DOHH2 (cell line): ENCODE measurements around the gene ART4.

Experiments
- H3F3A ChIP-seq: fragments of 200-600 bp; sonication (generic), shearing (Covaris generic); 2 replicates; pipeline ENCODE4 v1.6.0; 2016; ENCODE audit warnings: antibody characterized with exemption, mild to moderate bottlenecking; ENCODE audit not compliant: control insufficient read depth, insufficient read depth
- H3K27ac ChIP-seq: fragments of 200-600 bp; sonication (generic); 2 replicates; pipeline ENCODE4 v1.5.1; 2014; ENCODE audit warnings: low read depth, mild to moderate bottlenecking, low read length, moderate library complexity
- H3K27me3 ChIP-seq: fragments of 200-600 bp; sonication (generic); 2 replicates; pipeline ENCODE4 v1.6.1; 2014; ENCODE audit warnings: mild to moderate bottlenecking, low read length, mixed read lengths; ENCODE audit not compliant: control insufficient read depth
- H3K36me3 ChIP-seq: fragments of 200-600 bp; sonication (generic); 2 replicates; pipeline ENCODE4 v1.6.1; 2014; ENCODE audit warnings: mild to moderate bottlenecking, low read length, moderate library complexity, mixed read lengths; ENCODE audit not compliant: control insufficient read depth
- H3K4me1 ChIP-seq: fragments of 200-600 bp; sonication (generic); 2 replicates; pipeline ENCODE4 v1.6.1; 2014; ENCODE audit warnings: mild to moderate bottlenecking, low read length, mixed read lengths; ENCODE audit not compliant: control insufficient read depth
- H3K4me2 ChIP-seq: fragments of 200-600 bp; sonication (generic); 2 replicates; pipeline ENCODE4 v1.6.0; 2014; ENCODE audit warnings: mild to moderate bottlenecking, low read length, moderate library complexity
- H3K4me3 ChIP-seq: fragments of 200-600 bp; sonication (generic); 2 replicates; pipeline ENCODE4 v1.5.1; 2014; ENCODE audit warnings: mild to moderate bottlenecking, low read length, mixed read lengths
- H3K79me2 ChIP-seq: fragments of 200-600 bp; sonication (generic); 2 replicates; pipeline ENCODE4 v1.6.1; 2014; ENCODE audit warnings: mild to moderate bottlenecking, low read length, mixed read lengths; ENCODE audit not compliant: control insufficient read depth
- H3K9me2 ChIP-seq: fragments of 200-600 bp; sonication (generic); replicated peaks from 2 replicates; pipeline ENCODE4 v1.6.1; 2014; ENCODE audit warnings: mild to moderate bottlenecking, low read length, mixed read lengths; ENCODE audit not compliant: control insufficient read depth
- H3K9me3 ChIP-seq: fragments of 200-600 bp; sonication (generic); 2 replicates; pipeline ENCODE4 v1.6.1; 2014; ENCODE audit warnings: antibody characterized with exemption, low read length, mixed read lengths; ENCODE audit not compliant: control insufficient read depth, insufficient read depth
- H4K20me1 ChIP-seq: fragments of 200-600 bp; sonication (generic); 2 replicates; pipeline ENCODE4 v1.6.0; 2014; ENCODE audit warnings: low read depth, mild to moderate bottlenecking, antibody characterized with exemption, low read length, moderate library complexity; ENCODE audit not compliant: control insufficient read depth, insufficient read depth
- EZH2phosphoT487 ChIP-seq: fragments of 200-600 bp; sonication (generic); IDR thresholded peaks from 2 replicates; pipeline ENCODE4 v1.6.1; 2017; ENCODE audit warnings: borderline replicate concordance, mild to moderate bottlenecking, antibody characterized with exemption, low read length, moderate library complexity, mixed read lengths
- TF ChIP-seq, protein P1 (sequence below): fragments of 200-600 bp; sonication (generic); IDR thresholded peaks from one replicate; pipeline ENCODE4 v1.5.1; 2014; ENCODE audit warnings: antibody characterized with exemption, mild to moderate bottlenecking, low read depth, low read length; ENCODE audit not compliant: poor library complexity, severe bottlenecking

ART4 gene

DNA sequence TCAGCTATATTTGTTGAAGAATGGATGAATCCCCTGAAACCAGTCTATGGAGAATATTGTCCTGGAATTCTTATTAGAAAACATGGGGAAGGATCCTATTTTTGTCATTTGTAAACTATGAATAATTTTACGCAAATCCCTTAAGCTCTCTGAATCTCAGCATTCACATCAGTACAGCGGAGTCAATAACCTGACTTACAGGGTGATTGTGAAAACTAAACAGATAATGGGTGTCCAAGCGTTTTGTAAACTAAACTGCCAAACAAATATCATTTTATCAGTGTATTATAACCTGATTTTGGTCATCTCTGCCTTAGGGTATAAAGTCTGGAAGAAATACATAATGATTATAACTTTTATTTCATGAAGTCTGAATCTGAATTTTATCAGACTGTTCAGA lies 10.0 kb downstream of the ART4 start:
- Histone ChIP-seq H3K27me3 (no peaks in the 10 kb centered on the region), H3K4me2 (no peak overlapping the region), H3K4me1 (no peaks in the 10 kb centered on the region), H3K27ac (no peak overlapping the region), H3K36me3 (no peaks in the 10 kb centered on the region), H3K4me3 (no peak overlapping the region), H3F3A (no peaks in the 10 kb centered on the region), H3K9me3 (no peaks in the 10 kb centered on the region), H4K20me1 (no peaks in the 10 kb centered on the region), H3K9me2 (no peaks in the 10 kb centered on the region; the same call in 1 of the 2 replicates), H3K79me2 (no peaks in the 10 kb centered on the region)
- TF ChIP-seq EZH2phosphoT487, result no peak
- TF ChIP-seq, protein P1, sequence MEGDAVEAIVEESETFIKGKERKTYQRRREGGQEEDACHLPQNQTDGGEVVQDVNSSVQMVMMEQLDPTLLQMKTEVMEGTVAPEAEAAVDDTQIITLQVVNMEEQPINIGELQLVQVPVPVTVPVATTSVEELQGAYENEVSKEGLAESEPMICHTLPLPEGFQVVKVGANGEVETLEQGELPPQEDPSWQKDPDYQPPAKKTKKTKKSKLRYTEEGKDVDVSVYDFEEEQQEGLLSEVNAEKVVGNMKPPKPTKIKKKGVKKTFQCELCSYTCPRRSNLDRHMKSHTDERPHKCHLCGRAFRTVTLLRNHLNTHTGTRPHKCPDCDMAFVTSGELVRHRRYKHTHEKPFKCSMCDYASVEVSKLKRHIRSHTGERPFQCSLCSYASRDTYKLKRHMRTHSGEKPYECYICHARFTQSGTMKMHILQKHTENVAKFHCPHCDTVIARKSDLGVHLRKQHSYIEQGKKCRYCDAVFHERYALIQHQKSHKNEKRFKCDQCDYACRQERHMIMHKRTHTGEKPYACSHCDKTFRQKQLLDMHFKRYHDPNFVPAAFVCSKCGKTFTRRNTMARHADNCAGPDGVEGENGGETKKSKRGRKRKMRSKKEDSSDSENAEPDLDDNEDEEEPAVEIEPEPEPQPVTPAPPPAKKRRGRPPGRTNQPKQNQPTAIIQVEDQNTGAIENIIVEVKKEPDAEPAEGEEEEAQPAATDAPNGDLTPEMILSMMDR, result no peak

- Histone ChIP-seq H3K27me3 (no peaks in the 10 kb centered on the region), H3K4me3 (no peak overlapping the region)
These were observed 14.4 kb downstream of the ART4 start for GRCh38 chr12:14828892-14829291.

DNA sequence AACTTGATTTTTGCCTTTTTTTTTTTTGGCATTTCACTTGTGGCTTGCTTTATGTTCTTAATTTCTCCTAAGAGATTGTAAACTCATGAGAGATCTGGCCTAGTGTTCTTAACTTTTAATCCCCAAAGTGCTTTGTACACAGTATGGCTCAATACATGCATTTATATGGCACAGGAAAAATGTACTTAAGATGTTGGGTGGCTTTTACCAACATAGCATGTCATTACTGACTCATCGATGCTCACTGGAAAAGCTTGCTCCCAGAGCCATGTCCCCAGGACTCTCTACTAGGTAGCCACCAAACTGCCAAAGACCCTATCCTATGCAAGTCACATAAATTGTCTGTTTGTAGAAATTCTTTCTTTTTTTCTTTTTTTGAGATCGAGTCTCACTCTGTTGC lies 16.3 kb downstream of the ART4 start:
- no peaks in the 10 kb centered on the region for H3K27me3 ChIP-seq
- TF ChIP-seq, protein P1, result no peak
- no peak for TF ChIP-seq EZH2phosphoT487

More at GRCh38 chr12:14828892-14829291, 14.4 kb downstream of the ART4 start:
- no peaks in the 10 kb centered on the region for H3K9me3 ChIP-seq
- H3K79me2 ChIP-seq, result no peaks in the 10 kb centered on the region
- no peaks in the 10 kb centered on the region; the same call in 1 of the 2 replicates for H3K9me2 ChIP-seq
- no peaks in the 10 kb centered on the region for H3K4me1 ChIP-seq
- H3F3A ChIP-seq, result no peaks in the 10 kb centered on the region
- no peaks in the 10 kb centered on the region for H4K20me1 ChIP-seq
- H3K36me3 ChIP-seq, result no peaks in the 10 kb centered on the region
- H3K27ac ChIP-seq, result no peak overlapping the region
- no peak overlapping the region for H3K4me2 ChIP-seq
- TF ChIP-seq, protein P1, result no peak
- TF ChIP-seq EZH2phosphoT487, result no peak

GRCh38 chr12:14826491-14826890 lies 16.8 kb downstream of the ART4 start:
- Histone ChIP-seq H3K4me3 (no peak overlapping the region), H4K20me1 (no peaks in the 10 kb centered on the region), H3K79me2 (no peaks in the 10 kb centered on the region), H3F3A (no peaks in the 10 kb centered on the region), H3K27me3 (no peaks in the 10 kb centered on the region), H3K36me3 (no peaks in the 10 kb centered on the region), H3K9me2 (no peaks in the 10 kb centered on the region), H3K4me1 (no peaks in the 10 kb centered on the region), H3K4me2 (no peak overlapping the region), H3K9me3 (no peaks in the 10 kb centered on the region), H3K27ac (no peak overlapping the region)
- TF ChIP-seq EZH2phosphoT487, result no peak
- TF ChIP-seq, protein P1, result no peak

More for the DNA sequence above, 16.3 kb downstream of the ART4 start:
- no peaks in the 10 kb centered on the region for H3F3A ChIP-seq
- H3K27ac ChIP-seq, result no peak overlapping the region
- no peaks in the 10 kb centered on the region for H4K20me1 ChIP-seq
- no peaks in the 10 kb centered on the region for H3K79me2 ChIP-seq
- no peaks in the 10 kb centered on the region for H3K4me1 ChIP-seq
- no peak overlapping the region for H3K4me2 ChIP-seq
- H3K36me3 ChIP-seq, result no peaks in the 10 kb centered on the region
- H3K9me3 ChIP-seq, result no peaks in the 10 kb centered on the region
- H3K9me2 ChIP-seq, result no peaks in the 10 kb centered on the region
- no peak overlapping the region for H3K4me3 ChIP-seq
